ENCODE results near the gene BTBD9. TPM values are rescaled to one million over a fixed set of nuclear protein-coding genes. Genes with fewer than 3 reads are reported as not detected.
A peak's percentile ranks its signal among the peaks of the same experiment; 100 is the strongest.

The BTBD9 gene
- total and polyA plus RNA-seq, 2 donors (not counting 3 experiments of a cell fraction or from before 2014, with no cell fraction given): 4.9 to 15.0 TPM

DNA sequence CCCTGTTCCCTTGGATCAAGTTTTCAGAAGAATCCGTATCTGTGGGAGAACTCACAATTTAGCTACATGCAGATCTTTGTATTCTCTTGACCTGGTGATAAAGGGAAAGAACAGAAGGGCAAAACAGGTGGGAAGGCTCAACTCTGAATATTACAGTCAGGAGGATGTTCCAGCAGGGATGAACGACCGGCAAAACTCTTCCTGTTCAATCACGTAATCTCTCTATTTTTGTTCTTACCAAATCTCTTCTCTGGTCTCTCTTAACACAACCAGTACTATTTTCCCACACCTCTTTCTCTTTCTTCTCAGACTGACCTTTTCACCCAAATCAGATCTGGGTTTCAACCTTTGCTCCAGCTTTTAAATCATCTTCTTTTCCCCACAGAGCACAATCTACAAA lies 371.4 kb downstream of the BTBD9 start:
- H3K9ac ChIP-seq (replicated peaks; ENCODE audit: extremely low read depth, insufficient read depth, low read length): no peak overlapping the region
- H2AFZ ChIP-seq (ENCODE audit: low read depth, low read length): no peak overlapping the region
- peaks cover 6% of the 10 kb centered on the region for H3K4me1 ChIP-seq (ENCODE audit: control insufficient read depth, extremely low read depth, insufficient read depth, low read length)
- TF ChIP-seq MYC (IDR thresholded peaks at IDR 0.05; ENCODE audit: low read depth, low read length) (no peak), POLR2AphosphoS5 (IDR thresholded peaks at IDR 0.05; ENCODE audit: insufficient read depth, low read depth, low read length) (no peak), GATA2 (IDR thresholded peaks at IDR 0.05; ENCODE audit: insufficient read depth, insufficient read length, low read depth, low read length) (no peak), FOS (IDR thresholded peaks at IDR 0.05; ENCODE audit: borderline replicate concordance, insufficient read depth, low read length) (no peak), EZH2 (IDR thresholded peaks at IDR 0.05; ENCODE audit: borderline replicate concordance, low read depth, low read length, severe bottlenecking) (no peak), POLR2A (IDR thresholded peaks at IDR 0.05; ENCODE audit: low read depth, low read length) (no peak), JUN (IDR thresholded peaks at IDR 0.05; ENCODE audit: borderline replicate concordance, insufficient read depth, insufficient read length, low read depth) (no peak)
- TF ChIP-seq, protein P1, sequence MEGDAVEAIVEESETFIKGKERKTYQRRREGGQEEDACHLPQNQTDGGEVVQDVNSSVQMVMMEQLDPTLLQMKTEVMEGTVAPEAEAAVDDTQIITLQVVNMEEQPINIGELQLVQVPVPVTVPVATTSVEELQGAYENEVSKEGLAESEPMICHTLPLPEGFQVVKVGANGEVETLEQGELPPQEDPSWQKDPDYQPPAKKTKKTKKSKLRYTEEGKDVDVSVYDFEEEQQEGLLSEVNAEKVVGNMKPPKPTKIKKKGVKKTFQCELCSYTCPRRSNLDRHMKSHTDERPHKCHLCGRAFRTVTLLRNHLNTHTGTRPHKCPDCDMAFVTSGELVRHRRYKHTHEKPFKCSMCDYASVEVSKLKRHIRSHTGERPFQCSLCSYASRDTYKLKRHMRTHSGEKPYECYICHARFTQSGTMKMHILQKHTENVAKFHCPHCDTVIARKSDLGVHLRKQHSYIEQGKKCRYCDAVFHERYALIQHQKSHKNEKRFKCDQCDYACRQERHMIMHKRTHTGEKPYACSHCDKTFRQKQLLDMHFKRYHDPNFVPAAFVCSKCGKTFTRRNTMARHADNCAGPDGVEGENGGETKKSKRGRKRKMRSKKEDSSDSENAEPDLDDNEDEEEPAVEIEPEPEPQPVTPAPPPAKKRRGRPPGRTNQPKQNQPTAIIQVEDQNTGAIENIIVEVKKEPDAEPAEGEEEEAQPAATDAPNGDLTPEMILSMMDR (IDR thresholded peaks at IDR 0.05; ENCODE audit: extremely low read depth in 1 of 2, insufficient read depth in 1 of 2, low read depth in 1 of 2, low read length in 2 of 2): no peak
- TF ChIP-seq, protein P2, sequence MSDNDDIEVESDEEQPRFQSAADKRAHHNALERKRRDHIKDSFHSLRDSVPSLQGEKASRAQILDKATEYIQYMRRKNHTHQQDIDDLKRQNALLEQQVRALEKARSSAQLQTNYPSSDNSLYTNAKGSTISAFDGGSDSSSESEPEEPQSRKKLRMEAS (IDR thresholded peaks at IDR 0.05; ENCODE audit: insufficient read depth, insufficient read length): no peak
- no peaks in the 10 kb centered on the region for H3K9me3 ChIP-seq (replicated peaks; ENCODE audit: control insufficient read depth, insufficient read depth, low read length)
- no peak overlapping the region for H3K27ac ChIP-seq (ENCODE audit: insufficient read depth, low read depth, low read length)
- no peaks in the 10 kb centered on the region for H3K79me2 ChIP-seq (ENCODE audit: control insufficient read depth, insufficient read depth, low read length)
- H3K9me1 ChIP-seq (replicated peaks; ENCODE audit: control insufficient read depth, extremely low read depth, insufficient read depth, low read length): no peaks in the 10 kb centered on the region
- no peaks in the 10 kb centered on the region for H3K36me3 ChIP-seq (ENCODE audit: control insufficient read depth in 2 of 2, extremely low read depth in 1 of 2, insufficient read depth in 2 of 2, low read length in 2 of 2)
- H3K4me3 ChIP-seq (replicated peaks in 1 of 3; ENCODE audit: insufficient read depth in 1 of 3, low read depth in 1 of 3, low read length in 3 of 3): no peak overlapping the region
- H3K27me3 ChIP-seq (ENCODE audit: control insufficient read depth in 2 of 2, insufficient read depth in 2 of 2, low read length in 2 of 2): no peaks in the 10 kb centered on the region
- FAIRE-seq (peak; percentile 48), DNase-seq (ENCODE audit: low read depth, low spot score) (no peak)
- BruUV-seq (replicated peaks): no TSS peak
- dilution Hi-C loops (cut with MboI; ENCODE audit: extremely low pct_ligation_motif_present, low sequenced_read_pairs): no loop called here
- intact Hi-C loops (cut with micrococcal nuclease): no loop called here
- ChIA-PET CTCF (interaction anchor here (1.3 kb wide), 1 partner anchor 99 kb away, joined by 3 read pairs; no protein-coding TSS in a partner anchor), POLR2A (no interaction called here)
- H4K20me1 ChIP-seq (replicated peaks; ENCODE audit: control insufficient read depth, extremely low read depth, insufficient read depth, low read length): no peaks in the 10 kb centered on the region
- no peak overlapping the region for H3K4me2 ChIP-seq (ENCODE audit: insufficient read depth, low read length)

All from endothelial cell of umbilical vein (primary cell).